GM18505 (cell line): ENCODE results near the gene NRIP2.

Source experiments
- ATAC-seq: cut with Tn5 transposase; IDR thresholded peaks from one replicate; pipeline ENCODE4 v1.9.1; 2021; ENCODE audit not compliant: unreplicated experiment
- POLR2A ChIP-seq: IDR thresholded peaks from 4 replicates; pipeline ENCODE4 v1.6.1; 2011; ENCODE audit warnings: borderline replicate concordance; ENCODE audit not compliant: insufficient read depth, insufficient read length; ENCODE audit errors: extremely low read depth

The NRIP2 gene

GRCh38 chr12:2833327-2833726 lies 1.5 kb downstream of the NRIP2 start:
- no peak for TF ChIP-seq POLR2A
- no peak for ATAC-seq

- no peak for TF ChIP-seq POLR2A
- no peak for ATAC-seq
These were observed 2.2 kb downstream of the NRIP2 start for GRCh38 chr12:2832550-2833127.

- no peak for TF ChIP-seq POLR2A
- ATAC-seq: no peak
These were observed 5.6 kb downstream of the NRIP2 start for GRCh38 chr12:2829275-2829674.

GRCh38 chr12:2826721-2827515 lies 7.9 kb downstream of the NRIP2 start:
- no peak for TF ChIP-seq POLR2A
- ATAC-seq: no peak

- ATAC-seq: no peak
- no peak for TF ChIP-seq POLR2A
These were observed 8.8 kb downstream of the NRIP2 start for GRCh38 chr12:2826036-2826435.

GRCh38 chr12:2825132-2825531 lies 9.7 kb downstream of the NRIP2 start:
- TF ChIP-seq POLR2A: no peak

GRCh38 chr12:2824541-2824940 lies 10.3 kb downstream of the NRIP2 start:
- no peak for TF ChIP-seq POLR2A
- ATAC-seq: no peak

More at GRCh38 chr12:2825132-2825531, 9.7 kb downstream of the NRIP2 start:
- ATAC-seq: no peak

GRCh38 chr12:2823483-2823882 lies 11.4 kb downstream of the NRIP2 start:
- ATAC-seq: no peak
- TF ChIP-seq POLR2A: no peak

- TF ChIP-seq POLR2A: no peak
- no peak for ATAC-seq
These were observed 14.4 kb downstream of the NRIP2 start for GRCh38 chr12:2820432-2820831.

- no peak for ATAC-seq
- no peak for TF ChIP-seq POLR2A
These were observed 15.0 kb downstream of the NRIP2 start for GRCh38 chr12:2819810-2820209.

GRCh38 chr12:2813214-2814185 lies 21.3 kb downstream of the NRIP2 start:
- no peak for TF ChIP-seq POLR2A
- no peak for ATAC-seq

GRCh38 chr12:2812290-2813213 lies 22.3 kb downstream of the NRIP2 start, which contains the start of gene ITFG2:
TSS of gene ITFG2 (plus strand) at chr12:2812668. CDS start at chr12:2812761, 93 bp downstream.
- peak; percentile 99 for TF ChIP-seq POLR2A
- peak; percentile 91 for ATAC-seq
